ENCODE results near the gene ARL6IP4.

DNA sequence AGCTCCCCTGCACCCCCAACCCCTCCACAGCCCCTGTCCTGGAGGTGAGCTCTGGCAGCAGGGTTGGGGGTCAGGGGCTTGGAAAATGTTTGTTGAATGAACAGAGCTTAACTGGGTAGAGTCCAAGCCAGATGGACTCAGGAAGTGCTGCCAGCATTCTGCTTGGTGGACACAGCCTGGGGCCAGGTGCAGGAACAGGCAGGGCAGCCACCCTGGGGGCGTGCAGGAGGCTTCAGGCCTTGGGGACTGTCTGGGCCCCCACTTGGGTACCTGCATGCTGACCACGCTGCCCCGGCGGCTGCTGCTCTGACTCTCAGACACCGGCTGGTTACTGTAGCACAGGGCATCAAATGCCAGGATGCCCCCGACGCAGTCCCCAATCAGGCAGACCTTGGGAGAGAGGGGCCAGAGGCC is 15.7 kb downstream of the ARL6IP4 start:
- TF ChIP-seq, protein P1, sequence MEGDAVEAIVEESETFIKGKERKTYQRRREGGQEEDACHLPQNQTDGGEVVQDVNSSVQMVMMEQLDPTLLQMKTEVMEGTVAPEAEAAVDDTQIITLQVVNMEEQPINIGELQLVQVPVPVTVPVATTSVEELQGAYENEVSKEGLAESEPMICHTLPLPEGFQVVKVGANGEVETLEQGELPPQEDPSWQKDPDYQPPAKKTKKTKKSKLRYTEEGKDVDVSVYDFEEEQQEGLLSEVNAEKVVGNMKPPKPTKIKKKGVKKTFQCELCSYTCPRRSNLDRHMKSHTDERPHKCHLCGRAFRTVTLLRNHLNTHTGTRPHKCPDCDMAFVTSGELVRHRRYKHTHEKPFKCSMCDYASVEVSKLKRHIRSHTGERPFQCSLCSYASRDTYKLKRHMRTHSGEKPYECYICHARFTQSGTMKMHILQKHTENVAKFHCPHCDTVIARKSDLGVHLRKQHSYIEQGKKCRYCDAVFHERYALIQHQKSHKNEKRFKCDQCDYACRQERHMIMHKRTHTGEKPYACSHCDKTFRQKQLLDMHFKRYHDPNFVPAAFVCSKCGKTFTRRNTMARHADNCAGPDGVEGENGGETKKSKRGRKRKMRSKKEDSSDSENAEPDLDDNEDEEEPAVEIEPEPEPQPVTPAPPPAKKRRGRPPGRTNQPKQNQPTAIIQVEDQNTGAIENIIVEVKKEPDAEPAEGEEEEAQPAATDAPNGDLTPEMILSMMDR (IDR thresholded peaks at IDR 0.05), result no peak
- no peak for TF ChIP-seq POLR2A (IDR thresholded peaks at IDR 0.05)

Measured in esophagus squamous epithelium (tissue), 4 donors.